ENCODE data around the gene ADAMTS1. TPM values are rescaled to one million over a fixed set of nuclear protein-coding genes. Genes with fewer than 3 reads are reported as not detected.

The ADAMTS1 gene
- total and polyA plus RNA-seq, 2 of the 4 experiments (the other 2 are of a cell fraction) = 116 to 317 TPM

DNA sequence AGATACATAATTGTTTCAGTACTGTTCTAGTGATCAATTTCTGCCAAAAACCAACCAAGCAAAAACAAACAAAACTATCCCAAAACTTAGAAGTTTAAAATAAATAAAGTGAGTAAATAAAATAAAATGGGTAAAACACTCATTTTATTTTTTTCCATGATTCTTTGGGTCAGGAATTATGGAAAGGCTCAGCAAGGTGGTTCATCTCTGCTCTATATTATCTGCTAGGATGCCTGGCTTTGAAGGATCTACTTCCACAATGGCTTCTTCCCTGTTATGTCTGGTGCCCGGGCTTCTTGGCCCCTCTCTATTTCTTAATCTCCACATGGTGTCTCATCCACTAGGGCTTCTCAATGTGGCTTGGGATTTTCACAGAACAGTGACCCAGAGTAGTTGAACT is 29.1 kb upstream of the ADAMTS1 start:
- TF ChIP-seq, protein P1, sequence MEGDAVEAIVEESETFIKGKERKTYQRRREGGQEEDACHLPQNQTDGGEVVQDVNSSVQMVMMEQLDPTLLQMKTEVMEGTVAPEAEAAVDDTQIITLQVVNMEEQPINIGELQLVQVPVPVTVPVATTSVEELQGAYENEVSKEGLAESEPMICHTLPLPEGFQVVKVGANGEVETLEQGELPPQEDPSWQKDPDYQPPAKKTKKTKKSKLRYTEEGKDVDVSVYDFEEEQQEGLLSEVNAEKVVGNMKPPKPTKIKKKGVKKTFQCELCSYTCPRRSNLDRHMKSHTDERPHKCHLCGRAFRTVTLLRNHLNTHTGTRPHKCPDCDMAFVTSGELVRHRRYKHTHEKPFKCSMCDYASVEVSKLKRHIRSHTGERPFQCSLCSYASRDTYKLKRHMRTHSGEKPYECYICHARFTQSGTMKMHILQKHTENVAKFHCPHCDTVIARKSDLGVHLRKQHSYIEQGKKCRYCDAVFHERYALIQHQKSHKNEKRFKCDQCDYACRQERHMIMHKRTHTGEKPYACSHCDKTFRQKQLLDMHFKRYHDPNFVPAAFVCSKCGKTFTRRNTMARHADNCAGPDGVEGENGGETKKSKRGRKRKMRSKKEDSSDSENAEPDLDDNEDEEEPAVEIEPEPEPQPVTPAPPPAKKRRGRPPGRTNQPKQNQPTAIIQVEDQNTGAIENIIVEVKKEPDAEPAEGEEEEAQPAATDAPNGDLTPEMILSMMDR (conservative IDR thresholded peaks at IDR 0.05; ENCODE audit: low read depth, low read length) = no peak
- TF ChIP-seq BHLHE40 (IDR thresholded peaks at IDR 0.05; ENCODE audit: low read depth, low read length) (no peak), RFX5 (IDR thresholded peaks at IDR 0.05; ENCODE audit: low read depth, low read length) (no peak), RAD21 (IDR thresholded peaks at IDR 0.05; ENCODE audit: low read length) (no peak), RCOR1 (IDR thresholded peaks at IDR 0.05; ENCODE audit: insufficient replicate concordance, low read length) (no peak), CHD1 (IDR thresholded peaks at IDR 0.05; ENCODE audit: low read depth, low read length) (no peak), FOS (IDR thresholded peaks at IDR 0.05; ENCODE audit: low read depth, low read length) (no peak)
- TF ChIP-seq, protein P2, sequence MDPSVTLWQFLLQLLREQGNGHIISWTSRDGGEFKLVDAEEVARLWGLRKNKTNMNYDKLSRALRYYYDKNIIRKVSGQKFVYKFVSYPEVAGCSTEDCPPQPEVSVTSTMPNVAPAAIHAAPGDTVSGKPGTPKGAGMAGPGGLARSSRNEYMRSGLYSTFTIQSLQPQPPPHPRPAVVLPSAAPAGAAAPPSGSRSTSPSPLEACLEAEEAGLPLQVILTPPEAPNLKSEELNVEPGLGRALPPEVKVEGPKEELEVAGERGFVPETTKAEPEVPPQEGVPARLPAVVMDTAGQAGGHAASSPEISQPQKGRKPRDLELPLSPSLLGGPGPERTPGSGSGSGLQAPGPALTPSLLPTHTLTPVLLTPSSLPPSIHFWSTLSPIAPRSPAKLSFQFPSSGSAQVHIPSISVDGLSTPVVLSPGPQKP (IDR thresholded peaks at IDR 0.05; ENCODE audit: borderline replicate concordance, low read depth, low read length) = no peak
- intact Hi-C loops (cut with micrococcal nuclease) = no loop called here
- Histone ChIP-seq H4K91ac (ENCODE audit: insufficient read depth, low read depth, low read length) (no peak overlapping the region), H4K20me1 (ENCODE audit: insufficient read depth, low read length) (no peaks in the 10 kb centered on the region), H2AFZ (replicated peaks; ENCODE audit: low read length, poor library complexity) (no peak overlapping the region), H3K23ac (ENCODE audit: low read depth, low read length) (no peak overlapping the region), H2BK5ac (ENCODE audit: low read depth, low read length, poor library complexity, severe bottlenecking) (no peak overlapping the region), H3K4me3 (ENCODE audit: insufficient read depth, low read depth, low read length) (no peak overlapping the region), H3K4me2 (ENCODE audit: low read depth, low read length) (no peak overlapping the region), H4K8ac (ENCODE audit: low read depth in 2 of 2, low read length in 2 of 2) (no peak overlapping the region), H3K9ac (ENCODE audit: low read depth, low read length) (no peak overlapping the region), H3K14ac (replicated peaks; ENCODE audit: low read depth, low read length) (no peak overlapping the region), H3K27ac (ENCODE audit: insufficient read depth, low read length) (no peak overlapping the region), H2BK120ac (ENCODE audit: low read depth, low read length) (no peak overlapping the region), H3K56ac (ENCODE audit: extremely low read depth, insufficient read depth, low read length) (no peak overlapping the region), H3K27me3 (ENCODE audit: control insufficient read depth, insufficient read depth, low read length) (no peaks in the 10 kb centered on the region), H3K18ac (ENCODE audit: low read depth, low read length) (no peak overlapping the region), H2AK9ac (replicated peaks; ENCODE audit: low read depth, low read length, poor library complexity) (no peak overlapping the region), H3K9me3 (ENCODE audit: control insufficient read depth, insufficient read depth, low read length) (peaks cover 7% of the 10 kb centered on the region), H3K9me1 (ENCODE audit: insufficient read depth, low read length) (no peaks in the 10 kb centered on the region), H2BK20ac (ENCODE audit: low read depth, low read length) (no peak overlapping the region), H3K36me3 (ENCODE audit: control insufficient read depth, insufficient read depth, low read length) (no peaks in the 10 kb centered on the region), H4K5ac (ENCODE audit: low read depth, low read length) (no peak overlapping the region), H3K4me1 (ENCODE audit: control insufficient read depth, insufficient read depth, low read length) (no peaks in the 10 kb centered on the region), H2BK15ac (ENCODE audit: low read depth, low read length) (no peak overlapping the region), H3K4ac (ENCODE audit: low read depth, low read length) (no peak overlapping the region), H2AK5ac (ENCODE audit: low read depth, low read length) (no peak overlapping the region), H3K79me1 (ENCODE audit: low read depth in 1 of 2, low read length in 2 of 2) (no peaks in the 10 kb centered on the region)
- dilution Hi-C loops (cut with HindIII; ENCODE audit: low sequenced_read_pairs, unreplicated experiment) = no loop called here
- in situ Hi-C loops (cut with MboI; ENCODE audit: low sequenced_read_pairs) = no loop called here
- CTCF ChIA-PET = no interaction called here
- POLR2A ChIA-PET (ENCODE audit: unreplicated experiment) = no interaction called here
- DNase-seq (no peak), ATAC-seq (ENCODE audit: low read depth) (no peak)
- BruUV-seq (replicated peaks) = no TSS peak
- WGBS, 2 experiments (ENCODE audit: extremely low coverage in 2 of 2, insufficient read length in 1 of 2) = no CpG with 5 or more reads among the region's 1 CpG
